Measurements from ENCODE around the gene MED13.
"Not testable (repeated sequence)": the region's sequence is repeated elsewhere in the genome, so short reads cannot be mapped to it uniquely, and the experiment has no call there.

Gene MED13

GRCh38 chr17:62090021-62090824 is 25.1 kb upstream of the MED13 start:
- DNase-seq, result no peak

- no peak for DNase-seq
Measured at GRCh38 chr17:62089334-62089733, 24.3 kb upstream of the MED13 start.

GRCh38 chr17:62086737-62087136 is 21.7 kb upstream of the MED13 start:
- no peak for DNase-seq

GRCh38 chr17:62085511-62086408 is 20.7 kb upstream of the MED13 start:
- DNase-seq, result peak in 2 of 3 experiments; percentile 11 to 42

GRCh38 chr17:62084585-62084984 is 19.5 kb upstream of the MED13 start:
- no peak for DNase-seq

- no peak for DNase-seq
Measured at GRCh38 chr17:62083651-62084050, 18.6 kb upstream of the MED13 start.

GRCh38 chr17:62080647-62081046 is 15.6 kb upstream of the MED13 start:
- no peak for DNase-seq

GRCh38 chr17:62078009-62078408 is 12.9 kb upstream of the MED13 start:
- DNase-seq, result no peak

GRCh38 chr17:62076864-62077788 is 12.0 kb upstream of the MED13 start:
- no peak for DNase-seq

- no peak for DNase-seq
Measured at GRCh38 chr17:62075308-62075815, 10.3 kb upstream of the MED13 start.

GRCh38 chr17:62073993-62074392 is 8.9 kb upstream of the MED13 start:
- no peak for DNase-seq

- not testable (repeated sequence) for DNase-seq
Measured at GRCh38 chr17:62072855-62073254, 7.8 kb upstream of the MED13 start.

GRCh38 chr17:62070900-62071299 is 5.8 kb upstream of the MED13 start:
- DNase-seq, result no peak

- no peak for DNase-seq
Measured at GRCh38 chr17:62067165-62068145, 2.4 kb upstream of the MED13 start.

- DNase-seq, result peak; percentile 96 to 98 (median 97)
Measured at GRCh38 chr17:62065611-62066468, 762 bp upstream of the MED13 start.

- peak in 1 of 3 experiments; percentile 28 for DNase-seq
Measured at GRCh38 chr17:62064029-62064790, 868 bp downstream of the MED13 start.

- DNase-seq, result no peak
Measured at GRCh38 chr17:62062944-62063343, 2.1 kb downstream of the MED13 start.

GRCh38 chr17:62062302-62062701 is 2.8 kb downstream of the MED13 start:
- DNase-seq, result no peak

GRCh38 chr17:62059414-62059813 is 5.7 kb downstream of the MED13 start:
- no peak for DNase-seq
